ENCODE measurements around the gene NNAT. TPM values are rescaled to one million over a fixed set of nuclear protein-coding genes. Genes with fewer than 3 reads are reported as not detected.

Gene NNAT
- total RNA-seq, 1 donor from 2014 or later: 114 TPM

DNA sequence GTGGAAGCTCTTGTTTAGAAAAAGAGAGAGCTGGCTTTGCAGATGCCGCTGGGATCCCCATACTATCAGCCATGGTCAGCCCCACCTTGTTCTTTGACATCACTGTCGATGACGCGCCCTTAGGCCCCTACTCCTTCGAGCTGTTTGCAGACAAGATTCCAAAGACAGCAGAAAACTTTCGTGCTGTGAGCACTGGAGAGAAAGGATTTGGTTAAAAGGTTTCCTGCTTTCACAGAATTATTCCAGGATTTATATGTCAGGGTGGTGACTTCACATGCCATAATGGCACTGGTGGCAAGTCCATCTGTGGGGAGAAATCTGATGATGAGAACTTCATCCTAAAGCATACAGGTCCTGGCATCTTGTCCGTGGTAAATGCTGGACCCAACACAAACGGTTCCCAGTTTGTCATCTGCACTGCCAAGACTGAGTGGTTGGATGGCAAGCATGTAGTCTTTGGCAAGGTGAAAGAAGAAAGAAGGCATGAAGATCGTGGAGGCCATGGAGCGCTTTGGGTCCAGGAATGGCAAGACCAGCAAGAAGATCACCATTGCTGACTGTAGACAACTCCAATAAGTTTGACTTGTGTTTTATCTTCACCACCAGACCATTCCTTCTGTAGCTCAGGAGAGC, 9.0 kb downstream of the NNAT start:
- Mint-ChIP-seq H3K4me3 (no peak overlapping the region), H3K27me3 (no peaks in the 10 kb centered on the region), H3K4me1 (ENCODE audit: unreplicated experiment) (peaks cover 34% of the 10 kb centered on the region), H3K9me3 (no peaks in the 10 kb centered on the region), H3K36me3 (peaks cover 5% of the 10 kb centered on the region), H3K27ac (no peak overlapping the region)
- peak; percentile 31 for DNase-seq (ENCODE audit: extremely low spot score, unreplicated experiment)
- TF ChIP-seq, protein P1, sequence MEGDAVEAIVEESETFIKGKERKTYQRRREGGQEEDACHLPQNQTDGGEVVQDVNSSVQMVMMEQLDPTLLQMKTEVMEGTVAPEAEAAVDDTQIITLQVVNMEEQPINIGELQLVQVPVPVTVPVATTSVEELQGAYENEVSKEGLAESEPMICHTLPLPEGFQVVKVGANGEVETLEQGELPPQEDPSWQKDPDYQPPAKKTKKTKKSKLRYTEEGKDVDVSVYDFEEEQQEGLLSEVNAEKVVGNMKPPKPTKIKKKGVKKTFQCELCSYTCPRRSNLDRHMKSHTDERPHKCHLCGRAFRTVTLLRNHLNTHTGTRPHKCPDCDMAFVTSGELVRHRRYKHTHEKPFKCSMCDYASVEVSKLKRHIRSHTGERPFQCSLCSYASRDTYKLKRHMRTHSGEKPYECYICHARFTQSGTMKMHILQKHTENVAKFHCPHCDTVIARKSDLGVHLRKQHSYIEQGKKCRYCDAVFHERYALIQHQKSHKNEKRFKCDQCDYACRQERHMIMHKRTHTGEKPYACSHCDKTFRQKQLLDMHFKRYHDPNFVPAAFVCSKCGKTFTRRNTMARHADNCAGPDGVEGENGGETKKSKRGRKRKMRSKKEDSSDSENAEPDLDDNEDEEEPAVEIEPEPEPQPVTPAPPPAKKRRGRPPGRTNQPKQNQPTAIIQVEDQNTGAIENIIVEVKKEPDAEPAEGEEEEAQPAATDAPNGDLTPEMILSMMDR (conservative IDR thresholded peaks at IDR 0.05): no peak

DNA sequence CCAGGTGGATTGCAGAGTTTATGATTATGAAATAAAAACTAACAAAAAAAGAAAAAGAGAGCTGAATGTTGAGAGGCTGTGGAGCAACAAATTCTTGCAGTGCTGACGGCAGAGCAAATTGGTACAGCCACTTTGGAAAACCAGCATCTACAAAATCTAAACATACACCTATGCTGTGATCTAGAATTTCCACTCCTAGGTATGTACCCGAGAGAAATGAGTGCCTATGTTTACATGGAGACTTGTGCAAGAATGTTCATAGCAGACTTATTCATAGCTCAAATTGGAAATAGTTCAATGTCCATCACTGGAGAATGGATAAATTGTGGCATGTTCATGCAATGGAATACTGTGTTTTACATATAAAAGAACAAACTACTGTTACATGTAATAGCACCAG, 9.6 kb downstream of the NNAT start:
- TF ChIP-seq, protein P1 (conservative IDR thresholded peaks at IDR 0.05): no peak
- no peak overlapping the region for H3K27ac Mint-ChIP-seq
- peaks cover 28% of the 10 kb centered on the region for H3K4me1 Mint-ChIP-seq (ENCODE audit: unreplicated experiment)

DNA sequence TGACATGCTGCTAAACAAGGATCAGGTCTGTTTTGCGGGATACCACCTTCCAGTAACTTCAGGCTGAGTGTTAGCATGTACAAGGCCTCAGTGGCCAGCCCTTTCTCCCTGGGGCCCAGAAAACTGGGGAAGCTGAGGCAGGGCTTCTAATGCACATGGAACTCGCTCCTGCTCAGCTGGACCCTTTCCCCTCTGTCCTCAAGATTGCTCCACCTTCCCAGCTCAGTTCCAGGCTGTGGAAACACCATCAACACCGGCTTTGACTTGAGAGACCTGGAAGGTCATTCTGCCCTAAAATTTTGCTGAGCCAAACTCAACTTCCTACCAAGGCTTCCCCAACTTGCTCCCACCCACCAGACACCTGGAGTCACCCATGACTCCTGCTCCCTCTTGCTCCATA, 10.8 kb downstream of the NNAT start:
- TF ChIP-seq, protein P1 (conservative IDR thresholded peaks at IDR 0.05): no peak
- peak; percentile 34 for DNase-seq (ENCODE audit: extremely low spot score, unreplicated experiment)
- H3K9me3 Mint-ChIP-seq: no peaks in the 10 kb centered on the region
- no peaks in the 10 kb centered on the region for H3K27me3 Mint-ChIP-seq
- peaks cover 5% of the 10 kb centered on the region for H3K36me3 Mint-ChIP-seq
- no peak overlapping the region for H3K4me3 Mint-ChIP-seq
- H3K27ac Mint-ChIP-seq: peak overlapping the region; percentile 31
- H3K4me1 Mint-ChIP-seq (ENCODE audit: unreplicated experiment): peaks cover 20% of the 10 kb centered on the region

More for the DNA sequence above, 9.6 kb downstream of the NNAT start:
- Mint-ChIP-seq H3K36me3 (peaks cover 5% of the 10 kb centered on the region), H3K27me3 (no peaks in the 10 kb centered on the region), H3K4me3 (no peak overlapping the region), H3K9me3 (no peaks in the 10 kb centered on the region)
- no peak for DNase-seq (ENCODE audit: extremely low spot score, unreplicated experiment)

DNA sequence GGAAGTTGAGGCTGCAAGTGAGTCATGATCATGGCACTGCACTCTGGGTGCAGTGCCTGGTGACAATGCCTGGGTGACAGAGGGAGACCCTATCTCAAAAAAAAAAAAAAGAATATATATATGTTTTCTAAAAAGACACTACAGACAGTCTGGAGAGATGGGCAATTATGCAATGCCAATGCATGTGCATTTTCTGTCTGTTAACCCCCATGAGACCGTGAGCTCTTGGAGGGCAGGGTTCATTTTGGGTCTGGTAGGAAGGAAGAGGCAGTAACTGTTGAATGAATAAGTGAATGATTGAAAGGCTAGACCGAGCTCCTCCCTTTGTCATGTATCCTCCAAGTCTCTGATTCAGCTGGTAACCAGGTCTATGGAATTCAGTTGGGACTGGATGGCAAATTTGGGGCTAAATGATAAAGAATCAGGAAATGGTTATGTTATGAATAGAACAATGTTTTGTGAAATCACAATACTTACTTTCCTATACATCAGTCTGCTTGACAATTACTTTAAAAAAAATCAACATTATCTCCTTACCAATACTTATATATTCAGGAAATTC, 12.2 kb downstream of the NNAT start:
- Mint-ChIP-seq H3K4me1 (ENCODE audit: unreplicated experiment) (peaks cover 17% of the 10 kb centered on the region), H3K4me3 (no peak overlapping the region), H3K27ac (no peak overlapping the region), H3K9me3 (no peaks in the 10 kb centered on the region), H3K27me3 (no peaks in the 10 kb centered on the region), H3K36me3 (peaks cover 5% of the 10 kb centered on the region)
- TF ChIP-seq, protein P1 (conservative IDR thresholded peaks at IDR 0.05): no peak
- peak; percentile 2 for DNase-seq (ENCODE audit: extremely low spot score, unreplicated experiment)

DNA sequence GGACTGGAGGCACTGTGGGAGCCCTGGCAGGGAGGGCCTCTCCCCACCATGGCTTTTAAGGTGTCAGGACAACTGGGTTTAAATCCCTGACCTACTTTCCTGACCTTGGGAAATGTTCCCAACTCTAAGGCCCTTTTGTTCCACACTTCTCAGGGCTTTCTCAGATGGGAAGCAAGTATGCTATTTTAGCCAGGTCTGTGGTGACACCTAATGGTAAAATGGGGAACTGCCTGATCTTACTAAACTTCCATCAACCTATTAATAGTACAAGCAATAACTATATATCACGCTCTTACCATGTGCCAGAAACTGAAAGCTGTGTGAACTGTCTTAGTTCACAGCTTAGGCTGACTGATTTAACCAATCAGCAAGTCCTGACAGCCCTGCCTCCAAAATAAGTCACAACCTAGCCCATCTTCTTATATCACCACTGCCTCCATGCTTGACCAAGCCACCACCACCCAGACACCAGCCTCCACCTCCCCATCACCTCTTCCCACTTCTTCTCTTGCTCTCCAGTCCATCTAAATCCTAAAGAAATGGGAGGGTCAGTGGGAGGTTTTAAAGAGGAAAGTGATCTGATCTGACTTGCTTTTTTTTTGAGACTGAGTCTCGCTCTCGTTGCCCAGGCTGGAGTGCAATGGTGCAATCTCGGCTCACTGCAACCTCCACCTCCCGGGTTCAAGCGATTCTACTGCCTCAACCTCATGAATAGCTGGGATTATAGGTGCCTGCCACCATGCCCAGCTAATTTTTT, 13.5 kb downstream of the NNAT start:
- peak; percentile 64 for DNase-seq (ENCODE audit: extremely low spot score, unreplicated experiment)
- Mint-ChIP-seq H3K4me3 (peak overlapping the region; percentile 24), H3K9me3 (no peaks in the 10 kb centered on the region), H3K27me3 (no peaks in the 10 kb centered on the region), H3K27ac (peak overlapping the region; percentile 81), H3K4me1 (ENCODE audit: unreplicated experiment) (peaks cover 6% of the 10 kb centered on the region), H3K36me3 (no peaks in the 10 kb centered on the region)
- TF ChIP-seq, protein P1 (conservative IDR thresholded peaks at IDR 0.05): peak; percentile 95

Data from type B pancreatic cell (in vitro differentiated cells).